ENCODE data around the gene PAF1.

DNA sequence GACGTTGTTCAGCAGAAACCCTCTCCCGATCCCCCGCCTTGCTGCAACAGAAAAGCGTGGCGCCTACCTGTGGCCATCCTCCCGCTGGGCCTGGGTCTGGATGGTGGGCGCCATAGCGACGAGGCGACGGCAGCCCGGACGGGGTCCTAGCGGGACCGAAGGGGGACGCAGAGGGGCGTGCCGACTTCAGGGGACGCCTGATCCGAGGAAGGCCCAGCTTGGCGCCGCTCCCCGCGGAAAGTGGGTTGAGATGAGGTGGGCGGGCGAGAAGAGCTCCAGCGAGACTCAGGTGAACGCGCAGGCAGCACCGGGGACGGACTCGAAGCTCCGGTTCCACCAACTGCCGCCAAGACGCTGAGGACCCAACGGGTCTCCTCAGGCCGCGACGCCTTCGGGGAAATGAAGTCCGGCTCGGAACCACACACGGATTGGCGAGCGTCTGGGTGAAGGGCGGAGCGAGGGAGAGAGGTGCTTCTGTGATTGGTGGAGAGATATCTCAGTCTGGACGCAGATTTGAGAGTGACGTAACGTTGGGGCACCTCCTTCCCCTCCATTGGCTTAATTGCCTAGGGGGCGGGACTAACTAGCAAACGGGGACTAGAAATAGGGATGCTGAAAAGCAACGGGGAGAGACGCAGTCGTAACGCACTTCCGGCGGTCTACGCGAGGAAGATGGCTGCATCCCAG lies at the start of gene PAF1, which contains the start of gene MED29:
- TF ChIP-seq FOXM1 (IDR thresholded peaks at IDR 0.05; ENCODE audit: borderline replicate concordance, low read depth) (no peak), NFIC (IDR thresholded peaks at IDR 0.05) (0 out of 2 replicates have a peak, but pooled peaks have one; percentile 20), YY1 (IDR thresholded peaks at IDR 0.05; ENCODE audit: low read depth) (peak; percentile 92), TEAD4 (IDR thresholded peaks at IDR 0.05) (peak; percentile 33; the same call in 1 of the 2 replicates), CREB1 (IDR thresholded peaks at IDR 0.05; ENCODE audit: low read depth) (peak; percentile 85), EP300 (IDR thresholded peaks at IDR 0.05; ENCODE audit: borderline replicate concordance) (peak; percentile 27; the same call in 1 of the 2 replicates), TCF12 (IDR thresholded peaks at IDR 0.05; ENCODE audit: low read depth) (peak; percentile 42; the same call in 1 of the 2 replicates)
- TF ChIP-seq, protein P1, sequence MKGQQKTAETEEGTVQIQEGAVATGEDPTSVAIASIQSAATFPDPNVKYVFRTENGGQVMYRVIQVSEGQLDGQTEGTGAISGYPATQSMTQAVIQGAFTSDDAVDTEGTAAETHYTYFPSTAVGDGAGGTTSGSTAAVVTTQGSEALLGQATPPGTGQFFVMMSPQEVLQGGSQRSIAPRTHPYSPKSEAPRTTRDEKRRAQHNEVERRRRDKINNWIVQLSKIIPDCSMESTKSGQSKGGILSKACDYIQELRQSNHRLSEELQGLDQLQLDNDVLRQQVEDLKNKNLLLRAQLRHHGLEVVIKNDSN (IDR thresholded peaks at IDR 0.05): no peak
- TF ChIP-seq, protein P2, sequence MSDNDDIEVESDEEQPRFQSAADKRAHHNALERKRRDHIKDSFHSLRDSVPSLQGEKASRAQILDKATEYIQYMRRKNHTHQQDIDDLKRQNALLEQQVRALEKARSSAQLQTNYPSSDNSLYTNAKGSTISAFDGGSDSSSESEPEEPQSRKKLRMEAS (IDR thresholded peaks at IDR 0.05): peak; percentile 47

All from Ishikawa (cell line).